CD14-positive monocyte (primary cell): ENCODE results near the gene IMPA2. TPM values are rescaled to one million over a fixed set of nuclear protein-coding genes. Genes with fewer than 3 reads are reported as not detected.

Source experiments
- DNase-seq, 3 donors: peaks; one replicate each; pipeline ENCODE4 v3.0.0-alpha.2; 2011 to 2022
- H2AFZ ChIP-seq: 2 replicates; pipeline ENCODE4 v1.6.0; 2012; ENCODE audit warnings: mild to moderate bottlenecking, low read depth, low read length, inconsistent platforms; ENCODE audit not compliant: insufficient read depth, poor library complexity, severe bottlenecking
- H3K27ac ChIP-seq, 2 donors: 1 replicate in 1 of 2; 2 replicates in 1 of 2; pipeline ENCODE4 v1.5.1; 2012 to 2013; ENCODE audit warnings: low read length in 2 of 2, control low read depth in 1 of 2, inconsistent platforms in 1 of 2, low read depth in 1 of 2, mild to moderate bottlenecking in 1 of 2
- H3K27me3 ChIP-seq, 2 donors: one replicate each; pipeline versions ENCODE4 v1.6.0 to v1.6.1; 2011 to 2013; ENCODE audit warnings: low read length in 2 of 2; ENCODE audit not compliant: control insufficient read depth in 2 of 2, insufficient read depth in 2 of 2
- H3K36me3 ChIP-seq, 2 donors: replicated peaks in 1 of 2; 1 replicate in 1 of 2; 2 replicates in 1 of 2; pipeline versions ENCODE4 v1.5.1 to v1.6.1; 2012 to 2013; ENCODE audit warnings: low read length in 2 of 2, control low read depth in 1 of 2, inconsistent platforms in 1 of 2, mild to moderate bottlenecking in 1 of 2; ENCODE audit not compliant: insufficient read depth in 2 of 2, control insufficient read depth in 1 of 2
- H3K4me1 ChIP-seq, 2 donors: 1 replicate in 1 of 2; 2 replicates in 1 of 2; pipeline versions ENCODE4 v1.5.1 to v1.6.1; 2012 to 2013; ENCODE audit warnings: low read length in 2 of 2, control low read depth in 1 of 2, inconsistent platforms in 1 of 2, mild to moderate bottlenecking in 1 of 2, moderate library complexity in 1 of 2; ENCODE audit not compliant: insufficient read depth in 2 of 2, control insufficient read depth in 1 of 2
- H3K4me2 ChIP-seq: replicated peaks from 2 replicates; pipeline ENCODE3; 2012; ENCODE audit warnings: low read length, moderate library complexity, mild to moderate bottlenecking; ENCODE audit not compliant: poor library complexity, severe bottlenecking; ENCODE audit errors: extremely low read depth
- H3K4me3 ChIP-seq, 3 experiments: fragments of 200-600 bp in 1 of 3; sonication (generic) in 1 of 3; replicated peaks in 1 of 3; 1 replicate in 2 of 3; 2 replicates in 1 of 3; pipeline ENCODE4 v1.5.1; 2011 to 2013; ENCODE audit warnings: low read length in 3 of 3, mild to moderate bottlenecking in 3 of 3, control low read depth in 2 of 3, low read depth in 2 of 3, inconsistent platforms in 1 of 3, moderate library complexity in 1 of 3
- H3K79me2 ChIP-seq: 2 replicates; pipeline ENCODE4 v1.6.0; 2012; ENCODE audit warnings: mild to moderate bottlenecking, control low read depth, inconsistent platforms, low read length, moderate library complexity; ENCODE audit not compliant: insufficient read depth
- H3K9ac ChIP-seq: 2 replicates; pipeline ENCODE4 v1.6.0; 2017; ENCODE audit warnings: low read length, mild to moderate bottlenecking; ENCODE audit not compliant: insufficient read depth, poor library complexity, severe bottlenecking
- H3K9me3 ChIP-seq, 2 donors: replicated peaks in 1 of 2; 1 replicate in 1 of 2; 2 replicates in 1 of 2; pipeline versions ENCODE4 v1.5.1 to v1.6.1; 2012 to 2013; ENCODE audit warnings: low read length in 2 of 2, control low read depth in 1 of 2; ENCODE audit not compliant: control insufficient read depth in 1 of 2, insufficient read depth in 1 of 2
- H4K20me1 ChIP-seq: 2 replicates; pipeline ENCODE4 v1.6.0; 2012; ENCODE audit warnings: mild to moderate bottlenecking, low read length, control low read depth, moderate library complexity; ENCODE audit not compliant: insufficient read depth
- H3K27ac Mint-ChIP-seq, 7 donors: one replicate each; pipeline ENCODE4 v1.8.0; 2020; ENCODE audit warnings: mild to moderate bottlenecking in 7 of 7, mixed read lengths in 7 of 7, moderate library complexity in 6 of 7, inconsistent platforms in 2 of 7
- H3K27me3 Mint-ChIP-seq, 3 donors: one replicate each; pipeline ENCODE4 v1.8.0; 2021 to 2022; ENCODE audit warnings: low read depth in 3 of 3, mild to moderate bottlenecking in 3 of 3, mixed read lengths in 3 of 3, moderate library complexity in 3 of 3, inconsistent platforms in 1 of 3
- H3K36me3 Mint-ChIP-seq, 2 donors: one replicate each; pipeline ENCODE4 v1.8.0; 2020; ENCODE audit warnings: mixed read lengths in 2 of 2, inconsistent platforms in 1 of 2, mild to moderate bottlenecking in 1 of 2
- H3K4me1 Mint-ChIP-seq: one replicate; pipeline ENCODE4 v1.8.0; 2020; ENCODE audit warnings: mild to moderate bottlenecking, mixed read lengths
- H3K4me3 Mint-ChIP-seq, 2 donors: one replicate each; pipeline ENCODE4 v1.8.0; 2020; ENCODE audit warnings: mild to moderate bottlenecking in 2 of 2, mixed read lengths in 2 of 2, moderate library complexity in 1 of 2
- H3K9me3 Mint-ChIP-seq, 7 donors: one replicate each; pipeline ENCODE4 v1.8.0; 2020 to 2022; ENCODE audit warnings: mixed read lengths in 7 of 7, mild to moderate bottlenecking in 6 of 7, moderate library complexity in 6 of 7, inconsistent platforms in 2 of 7
- WGBS: methylation state at CpG from one replicate; pipeline ENCODE4 v1.1.5; 2013; ENCODE audit warnings: missing lambda C conversion rate; ENCODE audit not compliant: insufficient coverage; 5-methylcytosine and 5-hydroxymethylcytosine counted together
- intact Hi-C, 2 donors: fragments of 100-400 bp; cut with micrococcal nuclease; formaldehyde crosslinking; loops; one replicate each; pipeline versions ENCODE4 v1.15.0 to v1.15.1; 2023
- polyA plus RNA-seq, 3 donors: library from polyadenylated mRNA; depleted of rRNA in 1 of 3; unstranded in 2 of 3; stranded (reverse) in 1 of 3; fragments of 300-500 nt in 2 of 3; fragments of >200 nt in 1 of 3; fragmentation: Illumina TruSeq in 2 of 3; gene quantifications; 1 replicate in 2 of 3; 2 replicates in 1 of 3; pipeline ENCODE4 v1.2.3, GENCODE V29; 2012 to 2021
- TF ChIP-seq, protein P1 (sequence below): fragments of 200-600 bp; IDR thresholded peaks from one replicate; pipeline ENCODE4 v1.8.0; 2022; ENCODE audit warnings: antibody characterized with exemption, mild to moderate bottlenecking

The IMPA2 gene
- polyA plus RNA-seq, 3 donors, result 97.4 to 186 (median 145) TPM

DNA sequence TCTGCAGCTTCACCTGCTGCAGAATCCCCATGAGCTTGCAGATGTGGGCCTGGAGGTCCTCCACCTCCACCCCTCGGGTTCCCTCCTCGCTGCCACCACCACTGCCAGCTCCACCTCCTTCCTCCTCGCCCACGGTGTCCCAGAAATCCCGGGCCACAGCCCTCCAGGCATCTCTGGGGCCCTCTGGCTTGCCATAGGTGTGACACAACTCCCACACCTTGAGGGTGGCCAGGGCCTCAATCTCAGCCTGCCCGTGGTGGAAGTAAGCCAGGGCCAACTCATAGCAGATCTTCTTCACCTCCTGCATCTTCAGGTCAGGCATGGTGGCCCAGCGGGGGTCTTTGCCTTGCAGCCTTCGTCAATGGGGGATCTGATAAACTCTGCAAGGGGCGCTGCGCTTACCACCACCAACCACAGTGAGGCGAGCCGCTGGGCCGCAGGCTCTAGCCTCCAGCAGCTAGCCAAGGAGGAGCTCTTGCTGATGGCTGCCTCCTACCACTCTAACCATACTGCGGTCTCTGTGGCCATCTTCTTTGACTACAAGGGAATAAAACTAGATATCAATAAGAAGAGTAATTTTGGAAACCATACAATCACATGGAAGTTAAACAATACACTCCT lies 76.2 kb downstream of the IMPA2 start:
- no peaks in the 10 kb centered on the region for H3K79me2 ChIP-seq
- Mint-ChIP-seq H3K4me3 (no peak overlapping the region), H3K27me3 (no peaks in the 10 kb centered on the region), H3K4me1 (peaks cover 15% of the 10 kb centered on the region), H3K27ac (no peak overlapping the region), H3K9me3 (peaks cover 0 to 2% (median 0%) of the 10 kb centered on the region in 7 donors), H3K36me3 (no peaks in the 10 kb centered on the region)
- no peaks in the 10 kb centered on the region for H4K20me1 ChIP-seq
- no peak overlapping the region for H3K4me3 ChIP-seq
- WGBS, result 89% methylated on average over 12 of the region's 14 CpGs
- H3K36me3 ChIP-seq, result no peaks in the 10 kb centered on the region
- H2AFZ ChIP-seq, result no peak overlapping the region
- H3K9ac ChIP-seq, result no peak overlapping the region
- H3K27ac ChIP-seq, result no peak overlapping the region
- no peak for DNase-seq
- TF ChIP-seq, protein P1, sequence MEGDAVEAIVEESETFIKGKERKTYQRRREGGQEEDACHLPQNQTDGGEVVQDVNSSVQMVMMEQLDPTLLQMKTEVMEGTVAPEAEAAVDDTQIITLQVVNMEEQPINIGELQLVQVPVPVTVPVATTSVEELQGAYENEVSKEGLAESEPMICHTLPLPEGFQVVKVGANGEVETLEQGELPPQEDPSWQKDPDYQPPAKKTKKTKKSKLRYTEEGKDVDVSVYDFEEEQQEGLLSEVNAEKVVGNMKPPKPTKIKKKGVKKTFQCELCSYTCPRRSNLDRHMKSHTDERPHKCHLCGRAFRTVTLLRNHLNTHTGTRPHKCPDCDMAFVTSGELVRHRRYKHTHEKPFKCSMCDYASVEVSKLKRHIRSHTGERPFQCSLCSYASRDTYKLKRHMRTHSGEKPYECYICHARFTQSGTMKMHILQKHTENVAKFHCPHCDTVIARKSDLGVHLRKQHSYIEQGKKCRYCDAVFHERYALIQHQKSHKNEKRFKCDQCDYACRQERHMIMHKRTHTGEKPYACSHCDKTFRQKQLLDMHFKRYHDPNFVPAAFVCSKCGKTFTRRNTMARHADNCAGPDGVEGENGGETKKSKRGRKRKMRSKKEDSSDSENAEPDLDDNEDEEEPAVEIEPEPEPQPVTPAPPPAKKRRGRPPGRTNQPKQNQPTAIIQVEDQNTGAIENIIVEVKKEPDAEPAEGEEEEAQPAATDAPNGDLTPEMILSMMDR, result no peak
- H3K9me3 ChIP-seq, result no peaks in the 10 kb centered on the region
- no peak overlapping the region for H3K4me2 ChIP-seq
- intact Hi-C loops, result no loop called here
- peaks cover 9 to 11% of the 10 kb centered on the region in 2 donors for H3K4me1 ChIP-seq
- no peaks in the 10 kb centered on the region for H3K27me3 ChIP-seq

DNA sequence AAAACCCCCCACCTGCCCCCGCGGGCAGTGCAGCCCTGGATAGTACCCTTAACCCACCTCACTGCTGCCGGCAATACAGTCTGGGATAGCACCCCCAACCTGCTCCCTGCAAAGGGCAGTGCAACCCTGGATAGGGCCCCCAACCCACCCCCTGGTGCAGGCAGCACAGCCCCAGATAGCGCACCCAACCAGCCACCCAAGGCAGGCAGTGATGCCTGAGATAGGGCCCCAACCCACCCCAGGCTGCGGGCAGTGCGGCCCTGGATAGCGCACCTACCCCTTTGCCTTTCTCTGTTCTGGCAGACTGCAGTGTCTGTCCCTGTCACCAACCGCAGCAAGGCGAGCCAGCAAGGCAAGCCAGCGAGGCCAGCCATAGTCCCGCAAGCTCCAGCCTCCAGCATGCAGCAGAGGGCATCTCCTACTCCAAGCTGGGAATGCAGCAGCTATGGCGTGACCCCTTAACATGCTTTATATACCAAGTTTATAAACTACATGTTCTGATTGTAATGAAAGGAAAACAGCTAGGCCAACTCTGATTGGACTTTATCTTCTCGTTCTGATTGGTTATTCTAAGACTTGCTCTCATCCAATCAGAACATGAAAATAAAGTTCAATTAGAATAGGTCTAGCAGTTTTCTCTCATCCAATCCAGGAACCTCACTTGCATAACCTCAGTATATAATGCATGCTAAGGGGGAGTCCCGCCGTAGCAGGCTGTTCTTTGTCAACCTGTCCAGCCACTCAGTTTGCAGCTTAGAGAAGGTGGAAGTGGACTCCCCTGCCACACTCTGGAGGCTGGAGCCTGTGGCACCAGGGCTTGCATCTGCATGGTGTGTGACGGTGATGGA lies 78.3 kb downstream of the IMPA2 start:
- no peak overlapping the region for H2AFZ ChIP-seq
- H3K4me3 ChIP-seq, result no peak overlapping the region

More for the DNA sequence above, 78.3 kb downstream of the IMPA2 start:
- Histone ChIP-seq H3K79me2 (no peaks in the 10 kb centered on the region), H3K4me2 (no peak overlapping the region), H3K36me3 (no peaks in the 10 kb centered on the region), H3K9me3 (no peaks in the 10 kb centered on the region), H3K27ac (no peak overlapping the region), H4K20me1 (no peaks in the 10 kb centered on the region), H3K27me3 (no peaks in the 10 kb centered on the region), H3K9ac (no peak overlapping the region), H3K4me1 (no peaks in the 10 kb centered on the region)
- WGBS, result 96% methylated on average over 11 of the region's 16 CpGs
- peaks cover 0 to 3% (median 2%) of the 10 kb centered on the region in 3 donors for H3K27me3 Mint-ChIP-seq
- H3K4me3 Mint-ChIP-seq, result no peak overlapping the region
- peaks cover 0 to 2% (median 0%) of the 10 kb centered on the region in 7 donors for H3K9me3 Mint-ChIP-seq
- peaks cover 5% of the 10 kb centered on the region for H3K4me1 Mint-ChIP-seq
- DNase-seq, result no peak
- H3K27ac Mint-ChIP-seq, result peak overlapping the region in 2 of 7 donors; percentile 27 to 43
- no peaks in the 10 kb centered on the region for H3K36me3 Mint-ChIP-seq
- intact Hi-C loops, result no loop called here
- TF ChIP-seq, protein P1, result no peak
